DMS79 (cell line): Measurements from ENCODE around the gene OAF.
"Not testable (repeated sequence)": the region's sequence is repeated elsewhere in the genome, so short reads cannot be mapped to it uniquely, and the experiment has no call there.

Source experiments
- DNase-seq: peaks from one replicate; lab custom pipeline; 2025; lab: John Stamatoyannopoulos, UW

OAF gene

GRCh38 chr11:120243221-120243620 lies 32.4 kb downstream of the OAF start:
- no peak for DNase-seq

GRCh38 chr11:120244476-120245365 lies 33.9 kb downstream of the OAF start:
- DNase-seq = peak; percentile 6

GRCh38 chr11:120245434-120245833 lies 34.6 kb downstream of the OAF start:
- DNase-seq = no peak

- no peak for DNase-seq
Measured at GRCh38 chr11:120248551-120249278, 37.9 kb downstream of the OAF start.

- DNase-seq = no peak
Measured at GRCh38 chr11:120249279-120250262, 38.7 kb downstream of the OAF start.

- not testable (repeated sequence) for DNase-seq
Measured at GRCh38 chr11:120253377-120253776, 42.5 kb downstream of the OAF start.

- peak; percentile 12 for DNase-seq
Measured at GRCh38 chr11:120254788-120255518, 44.1 kb downstream of the OAF start.

GRCh38 chr11:120255519-120255866 lies 44.7 kb downstream of the OAF start:
- DNase-seq = no peak

- no peak for DNase-seq
Measured at GRCh38 chr11:120256178-120256577, 45.3 kb downstream of the OAF start.

GRCh38 chr11:120256779-120257178 lies 45.9 kb downstream of the OAF start:
- DNase-seq = no peak

GRCh38 chr11:120257346-120257745 lies 46.5 kb downstream of the OAF start:
- no peak for DNase-seq

- no peak for DNase-seq
Measured at GRCh38 chr11:120258661-120259060, 47.8 kb downstream of the OAF start.

- DNase-seq = no peak
Measured at GRCh38 chr11:120259241-120259640, 48.4 kb downstream of the OAF start.

GRCh38 chr11:120259988-120260565 lies 49.2 kb downstream of the OAF start:
- no peak for DNase-seq

- no peak for DNase-seq
Measured at GRCh38 chr11:120260616-120261015, 49.8 kb downstream of the OAF start.

- DNase-seq = no peak
Measured at GRCh38 chr11:120261321-120261720, 50.5 kb downstream of the OAF start.

GRCh38 chr11:120261931-120262330 lies 51.1 kb downstream of the OAF start:
- no peak for DNase-seq

- DNase-seq = no peak
Measured at GRCh38 chr11:120267319-120267718, 56.5 kb downstream of the OAF start.

- no peak for DNase-seq
Measured at GRCh38 chr11:120268686-120269085, 57.9 kb downstream of the OAF start.

GRCh38 chr11:120270386-120270785 lies 59.6 kb downstream of the OAF start:
- DNase-seq = no peak

- DNase-seq = no peak
Measured at GRCh38 chr11:120271672-120272071, 60.8 kb downstream of the OAF start.
